ENCODE results near the gene SRPRB. TPM values are rescaled to one million over a fixed set of nuclear protein-coding genes. Genes with fewer than 3 reads are reported as not detected.
A peak's percentile ranks its signal among the peaks of the same experiment; 100 is the strongest.

Gene SRPRB, protein sequence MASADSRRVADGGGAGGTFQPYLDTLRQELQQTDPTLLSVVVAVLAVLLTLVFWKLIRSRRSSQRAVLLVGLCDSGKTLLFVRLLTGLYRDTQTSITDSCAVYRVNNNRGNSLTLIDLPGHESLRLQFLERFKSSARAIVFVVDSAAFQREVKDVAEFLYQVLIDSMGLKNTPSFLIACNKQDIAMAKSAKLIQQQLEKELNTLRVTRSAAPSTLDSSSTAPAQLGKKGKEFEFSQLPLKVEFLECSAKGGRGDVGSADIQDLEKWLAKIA
- total RNA-seq, result 45.1 and 70.2 TPM in 2 replicates

DNA sequence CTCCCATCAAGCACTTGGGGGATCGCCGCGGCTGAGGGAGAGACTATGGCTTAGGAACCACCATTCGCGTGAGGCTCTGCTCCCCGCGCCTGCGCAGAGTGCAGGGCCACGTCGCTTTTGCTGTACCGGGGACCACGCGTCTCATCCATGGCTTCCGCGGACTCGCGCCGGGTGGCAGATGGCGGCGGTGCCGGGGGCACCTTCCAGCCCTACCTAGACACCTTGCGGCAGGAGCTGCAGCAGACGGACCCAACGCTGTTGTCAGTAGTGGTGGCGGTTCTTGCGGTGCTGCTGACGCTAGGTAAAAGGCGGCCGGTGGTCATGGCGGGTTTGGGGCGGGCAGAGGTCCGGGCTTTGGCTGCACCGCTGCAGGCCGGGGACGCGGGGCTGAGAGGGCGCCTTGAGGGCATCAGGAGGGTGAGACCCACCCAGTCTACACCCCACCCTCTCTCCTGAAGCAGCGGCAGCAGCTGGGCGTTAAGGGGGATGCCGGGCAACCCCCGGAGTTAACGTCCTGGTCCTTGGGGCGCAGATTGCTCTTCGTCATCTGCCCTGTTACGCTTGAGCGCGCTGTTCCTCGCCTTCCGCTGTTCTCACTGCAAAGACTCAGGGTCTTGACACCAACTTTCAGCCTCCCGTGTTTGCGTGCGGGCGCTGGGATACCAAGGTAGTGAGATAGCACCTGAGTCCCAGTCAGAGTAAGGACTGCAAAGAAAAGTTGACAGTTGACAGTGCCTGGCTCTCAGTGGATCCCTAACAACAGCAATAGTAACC, at the start of gene SRPRB:
SRPRB (plus strand) TSS at position 114 of the 774 bp plus-strand sequence; CDS start at position 148, 34 bp downstream.
- DNase-seq (ENCODE audit: low read depth in 2 of 2), result peak; percentile 96

DNA sequence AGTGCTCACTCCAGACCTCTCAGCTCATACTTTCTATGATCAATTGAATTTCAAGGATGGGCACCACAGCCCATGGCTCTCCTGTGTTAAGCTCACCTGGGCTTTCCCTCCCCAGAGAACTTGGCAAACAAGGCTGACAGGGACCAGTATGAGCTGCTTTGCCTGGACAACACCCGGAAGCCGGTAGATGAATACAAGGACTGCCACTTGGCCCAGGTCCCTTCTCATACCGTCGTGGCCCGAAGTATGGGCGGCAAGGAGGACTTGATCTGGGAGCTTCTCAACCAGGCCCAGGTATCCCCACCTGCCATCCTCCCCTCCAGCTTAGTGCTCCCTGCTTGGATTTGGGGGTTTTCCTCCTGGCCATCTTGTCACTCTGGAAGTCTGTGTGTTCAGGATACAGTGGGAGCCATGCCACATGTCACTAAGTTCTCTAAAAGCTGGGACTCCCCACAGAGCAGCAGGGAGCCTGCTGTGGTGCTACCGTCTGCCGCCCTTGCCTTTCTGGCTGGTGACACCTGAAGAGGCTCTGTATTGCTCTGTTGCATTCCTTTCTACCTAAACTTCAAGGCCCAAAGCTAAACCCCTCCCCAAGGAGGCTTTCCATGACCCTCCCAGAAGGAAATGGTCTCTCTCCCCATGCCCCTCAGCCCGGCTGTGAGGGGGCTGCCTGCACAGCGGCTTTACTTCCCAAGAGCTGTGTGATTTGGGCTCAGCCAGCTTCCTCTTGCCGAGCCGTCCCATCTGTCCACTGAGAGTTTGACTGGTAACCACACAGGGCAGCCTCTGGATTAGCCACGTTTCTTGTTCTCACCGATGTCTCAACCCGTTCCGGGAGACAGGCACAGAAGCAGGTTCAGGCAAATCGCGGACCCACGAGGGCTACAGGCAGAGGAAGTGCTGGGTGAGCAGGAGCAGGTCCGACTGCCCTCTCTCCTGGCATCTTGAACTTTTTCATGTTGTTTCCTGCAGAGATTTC, 48.6 kb upstream of the SRPRB start:
- no peak for DNase-seq (ENCODE audit: low read depth in 2 of 2)

DNA sequence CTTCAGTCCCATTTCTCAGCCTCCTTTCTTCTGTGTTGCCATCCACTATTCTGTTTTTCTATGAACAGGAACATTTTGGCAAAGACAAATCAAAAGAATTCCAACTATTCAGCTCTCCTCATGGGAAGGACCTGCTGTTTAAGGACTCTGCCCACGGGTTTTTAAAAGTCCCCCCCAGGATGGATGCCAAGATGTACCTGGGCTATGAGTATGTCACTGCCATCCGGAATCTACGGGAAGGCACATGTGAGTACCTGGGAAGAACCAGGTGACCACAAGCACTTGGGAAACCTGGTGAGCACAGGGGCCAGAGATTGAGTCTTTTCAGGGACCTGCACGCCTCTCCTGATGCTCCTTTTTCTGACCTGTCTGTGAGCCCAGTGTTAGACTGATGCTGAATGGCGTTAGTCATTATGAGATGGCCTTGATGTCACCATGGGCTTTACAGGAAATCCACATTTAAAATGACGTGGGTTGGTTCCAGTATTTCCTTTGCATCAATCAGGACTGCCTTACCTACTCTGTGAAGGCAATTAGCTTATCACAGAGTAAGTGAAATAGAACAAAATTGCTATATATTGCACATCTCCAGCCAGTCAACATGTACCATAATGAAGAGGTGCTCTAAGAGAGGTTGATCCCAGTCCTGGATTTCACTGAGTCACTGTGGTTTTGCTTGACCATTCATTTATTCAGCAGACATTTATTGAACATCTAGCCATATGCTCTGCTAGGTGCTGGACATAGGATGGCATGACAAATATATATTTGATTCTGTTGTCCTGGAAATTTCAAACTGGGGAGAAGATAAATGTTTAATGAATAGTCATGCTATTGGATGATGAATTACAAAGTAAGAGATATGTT, 47.7 kb upstream of the SRPRB start:
- DNase-seq (ENCODE audit: low read depth in 2 of 2), result no peak

DNA sequence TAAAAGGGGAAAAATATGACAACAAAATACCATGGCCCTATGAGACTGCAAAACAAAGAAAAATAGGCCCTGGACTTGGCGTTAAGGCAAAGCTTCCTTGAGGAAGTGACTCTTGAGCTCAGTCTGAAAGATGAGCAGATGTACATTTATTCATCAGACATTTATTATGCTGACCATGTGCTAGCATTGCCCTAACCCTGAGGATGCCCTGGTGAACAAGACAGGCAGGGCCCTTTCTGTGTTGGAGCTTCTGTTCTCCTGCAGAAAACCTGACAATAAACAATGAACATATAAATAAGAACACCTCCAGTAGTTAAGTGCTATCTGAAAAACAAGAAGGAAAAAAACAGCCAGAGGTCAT, 47.1 kb upstream of the SRPRB start:
- no peak for DNase-seq (ENCODE audit: low read depth in 2 of 2)

DNA sequence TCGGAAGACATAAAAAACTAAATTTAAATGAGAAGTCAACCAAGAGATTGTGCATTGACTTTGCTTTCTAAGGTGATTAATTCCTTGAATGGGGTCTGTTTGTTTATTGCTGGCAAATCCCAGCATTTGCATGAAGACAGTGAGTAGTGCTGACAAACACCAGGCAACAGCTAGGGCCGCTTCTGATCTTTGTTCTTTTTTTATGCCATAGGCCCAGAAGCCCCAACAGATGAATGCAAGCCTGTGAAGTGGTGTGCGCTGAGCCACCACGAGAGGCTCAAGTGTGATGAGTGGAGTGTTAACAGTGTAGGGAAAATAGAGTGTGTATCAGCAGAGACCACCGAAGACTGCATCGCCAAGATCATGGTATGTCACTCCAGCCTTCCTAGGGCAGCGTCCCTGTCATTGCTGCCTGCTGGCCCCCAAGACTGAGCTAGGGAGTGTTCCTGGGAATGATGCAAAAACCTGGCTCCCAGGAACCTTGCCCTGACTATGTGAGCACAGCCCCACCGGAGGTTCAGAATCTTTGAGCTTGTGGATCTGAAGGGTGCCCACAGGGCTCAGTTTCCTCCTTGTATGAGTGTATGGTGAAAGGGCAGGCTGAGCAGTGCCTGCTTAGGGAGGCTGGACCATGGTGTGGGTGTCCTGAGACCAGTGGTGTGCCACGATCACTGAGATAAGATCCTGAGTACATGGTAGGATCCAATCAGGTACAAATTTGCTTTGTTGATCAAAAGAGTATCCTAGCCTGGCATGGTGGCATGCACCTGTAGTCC, 46.5 kb upstream of the SRPRB start:
- no peak for DNase-seq (ENCODE audit: low read depth in 2 of 2)

DNA sequence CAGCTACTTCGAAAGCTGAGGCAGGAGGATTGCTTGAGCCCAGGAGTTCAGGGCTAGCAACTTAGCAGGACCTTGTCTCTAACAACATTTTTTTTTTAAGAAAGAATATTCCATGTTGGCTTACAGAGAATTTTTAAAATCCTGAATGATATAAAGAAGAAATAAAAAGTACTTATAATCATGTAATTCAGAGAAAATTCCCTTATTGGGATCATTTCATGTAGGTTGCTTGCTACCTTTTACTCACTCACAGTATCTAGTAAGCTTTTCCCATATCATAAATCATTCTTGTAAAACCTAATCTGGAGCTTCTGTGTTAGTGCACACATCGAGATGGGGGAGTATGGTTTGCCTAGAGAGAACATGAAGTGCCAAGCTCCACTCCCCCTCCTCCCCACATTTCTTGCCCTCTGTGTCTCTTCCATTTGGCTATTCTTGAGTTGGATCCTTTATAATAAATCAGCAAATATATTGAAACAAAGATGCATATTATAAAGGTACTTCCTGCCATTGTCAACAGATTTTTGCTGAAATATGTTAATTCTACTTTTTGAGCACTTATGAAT, 45.8 kb upstream of the SRPRB start:
- DNase-seq (ENCODE audit: low read depth in 2 of 2), result no peak

DNA sequence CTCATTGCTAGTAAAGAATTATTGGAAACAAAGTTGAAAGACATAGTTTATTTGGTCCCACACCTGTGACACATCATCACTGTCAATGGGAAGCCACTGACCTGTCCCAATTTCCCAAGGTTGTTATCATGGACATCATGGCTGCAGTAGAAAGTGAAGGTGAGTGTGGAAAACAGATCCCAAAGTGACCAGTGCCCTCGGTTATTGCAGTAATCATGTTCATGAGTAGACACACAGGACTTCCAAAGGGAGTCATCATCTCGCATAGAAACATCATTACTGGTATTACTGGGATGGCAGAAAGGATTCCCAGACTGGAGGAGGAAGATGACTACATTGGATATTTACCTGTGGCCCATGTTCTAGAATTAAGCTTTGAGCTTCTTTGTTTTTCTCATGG, 44.7 kb upstream of the SRPRB start:
- no peak for DNase-seq (ENCODE audit: low read depth in 2 of 2)

DNA sequence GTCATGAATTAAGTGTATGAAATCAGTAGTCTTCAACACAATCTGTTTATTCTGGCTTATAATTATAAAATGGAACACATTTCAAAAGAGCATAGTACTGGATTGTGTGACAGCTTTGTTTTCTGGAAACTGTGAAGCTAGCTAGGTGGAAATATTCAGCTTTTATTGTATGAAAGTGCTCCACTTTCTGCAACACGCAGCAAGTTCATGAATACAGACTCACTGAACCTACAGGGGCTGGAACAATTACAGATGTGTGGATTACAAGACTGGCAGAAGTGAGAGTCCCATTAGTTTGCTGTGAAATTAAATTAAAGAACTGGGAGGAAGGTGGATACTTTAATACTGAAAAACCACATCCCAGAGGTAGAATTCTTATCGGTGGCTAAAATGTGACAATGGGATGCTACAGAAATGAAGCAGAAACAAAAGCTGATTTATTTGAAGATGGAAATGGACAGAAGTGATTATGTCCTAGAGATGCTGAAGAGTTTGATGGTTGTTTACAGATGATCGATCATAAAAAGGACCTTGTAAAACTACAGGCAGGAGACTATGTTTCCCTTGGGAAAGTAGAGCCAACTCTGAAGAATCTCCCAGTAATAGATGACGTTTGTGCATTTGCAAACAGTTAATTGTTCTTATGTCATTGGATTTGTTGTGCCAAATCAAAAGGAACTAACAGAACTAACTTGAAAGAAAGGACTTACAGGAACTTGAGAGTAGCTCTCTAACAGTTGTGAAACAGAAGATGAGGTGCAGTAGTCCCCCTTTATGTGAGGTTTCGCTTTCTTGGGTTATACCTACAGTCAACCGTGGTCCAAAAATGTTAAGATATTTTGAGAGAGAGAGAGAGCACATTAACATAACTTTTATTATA, 43.8 kb upstream of the SRPRB start:
- no peak for DNase-seq (ENCODE audit: low read depth in 2 of 2)

DNA sequence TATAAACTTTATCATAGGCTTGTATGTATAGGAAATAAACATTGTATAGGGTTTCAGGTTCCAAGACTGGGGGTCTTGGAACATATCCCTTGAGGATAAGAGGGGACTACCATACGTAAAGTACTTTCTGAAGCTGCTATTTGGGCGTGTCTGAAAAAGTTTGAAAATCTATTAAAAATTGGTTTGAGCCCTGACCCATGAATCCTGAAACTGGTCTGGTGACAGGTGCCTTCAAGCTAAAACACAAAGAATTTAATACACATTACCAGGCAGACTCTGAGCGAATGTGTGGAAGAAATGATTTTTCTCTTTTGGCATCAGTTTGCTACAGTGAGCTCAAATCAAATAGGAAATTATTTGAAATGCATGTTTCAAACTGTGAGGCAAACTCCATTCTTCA, 43.1 kb upstream of the SRPRB start:
- DNase-seq (ENCODE audit: low read depth in 2 of 2), result no peak

DNA sequence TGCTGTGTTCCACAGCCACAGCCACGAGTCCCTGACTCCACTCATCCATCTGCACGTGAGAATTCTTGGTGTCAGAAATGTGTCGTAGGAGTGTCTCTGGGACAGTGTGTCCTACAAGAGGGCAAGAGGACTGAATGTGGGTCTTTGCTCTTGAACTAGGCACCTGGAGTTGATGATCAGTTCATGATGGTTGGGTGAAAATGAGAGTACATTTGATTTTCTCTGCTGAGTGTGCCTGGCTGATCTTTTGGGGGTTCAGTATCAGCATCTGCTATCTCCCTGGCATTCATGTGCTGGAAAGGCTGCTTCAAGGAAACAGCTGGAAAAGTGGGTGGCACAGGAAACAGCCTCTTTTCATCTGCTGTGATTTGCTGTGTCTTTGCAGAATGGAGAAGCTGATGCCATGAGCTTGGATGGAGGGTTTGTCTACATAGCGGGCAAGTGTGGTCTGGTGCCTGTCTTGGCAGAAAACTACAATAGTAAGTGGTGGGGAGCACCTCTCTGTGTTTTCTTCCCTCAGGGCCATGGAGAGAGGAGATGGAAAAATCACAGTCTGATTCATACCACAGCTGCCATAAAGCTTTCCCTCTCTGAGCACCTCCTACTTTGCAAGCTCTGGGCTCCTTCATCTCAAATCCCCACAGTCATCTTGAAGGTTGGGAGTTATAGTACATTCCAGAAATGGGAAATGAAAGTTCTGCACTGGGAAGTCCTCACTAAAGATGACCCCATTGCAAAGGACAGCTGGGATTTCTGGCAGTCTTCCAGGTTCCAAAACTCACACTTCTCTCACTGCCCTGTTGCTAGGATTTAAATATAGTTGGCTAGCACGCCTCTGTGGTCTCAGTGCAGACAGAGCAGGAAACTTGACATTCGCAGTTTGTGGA, 41.6 kb upstream of the SRPRB start:
- no peak for DNase-seq (ENCODE audit: low read depth in 2 of 2)

DNA sequence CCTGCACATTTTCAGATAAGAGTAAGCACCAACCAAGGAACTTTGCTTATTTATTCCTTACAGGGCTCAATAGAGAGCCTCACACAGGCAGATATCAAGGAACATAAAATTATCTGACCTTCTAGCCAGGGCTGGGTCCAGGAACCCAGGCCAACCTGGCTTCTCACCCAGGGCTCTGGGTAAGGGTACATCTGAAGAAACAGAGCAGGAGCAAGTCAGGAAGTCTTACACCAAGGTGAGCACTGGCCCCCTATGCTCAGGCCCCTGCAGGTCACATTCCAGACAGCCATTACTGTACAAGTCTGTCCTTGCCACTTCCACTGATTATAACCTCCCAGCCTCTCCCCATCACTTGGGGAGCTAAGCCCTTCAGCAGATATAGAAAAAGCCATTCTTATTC, 40.4 kb upstream of the SRPRB start:
- DNase-seq (ENCODE audit: low read depth in 2 of 2), result no peak

DNA sequence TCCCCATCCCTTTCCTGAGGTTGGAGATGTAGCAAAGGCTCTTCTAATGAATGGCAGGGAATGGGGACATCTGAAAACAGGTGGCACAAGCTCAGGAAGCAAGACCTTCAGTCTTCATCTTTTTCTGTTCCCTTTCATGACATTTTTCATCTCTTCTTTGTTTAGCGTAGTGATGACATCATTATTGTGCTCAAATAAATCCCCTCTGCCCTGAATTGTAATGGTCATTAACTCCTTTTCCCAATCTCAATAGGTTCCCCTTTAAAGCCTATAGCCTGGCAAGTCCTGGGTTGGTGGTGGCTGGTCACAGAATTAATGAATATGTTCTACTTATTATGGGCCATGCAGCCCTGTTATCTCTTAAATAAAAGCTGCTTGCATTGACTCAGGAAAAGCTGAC, 38.0 kb upstream of the SRPRB start:
- DNase-seq (ENCODE audit: low read depth in 2 of 2), result no peak

DNA sequence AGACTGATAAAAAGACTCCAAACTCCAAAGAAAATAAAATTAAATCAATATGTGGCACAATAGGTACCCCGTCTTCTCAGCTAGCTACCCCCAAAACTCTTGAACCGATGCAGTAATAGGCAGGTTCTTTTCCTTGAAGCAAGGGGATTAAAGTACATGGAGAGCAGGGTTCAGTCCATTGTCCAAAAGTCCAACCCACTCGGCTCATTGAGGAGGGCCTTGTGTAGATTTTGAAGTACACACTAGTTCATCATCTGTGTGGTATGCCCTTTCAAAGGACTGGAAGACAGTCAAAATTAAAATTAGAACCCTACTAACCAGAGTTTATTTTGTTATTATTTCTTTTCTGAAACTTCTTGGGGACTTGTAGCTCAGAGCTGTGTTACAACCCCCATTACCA, 36.1 kb upstream of the SRPRB start:
- no peak for DNase-seq (ENCODE audit: low read depth in 2 of 2)

DNA sequence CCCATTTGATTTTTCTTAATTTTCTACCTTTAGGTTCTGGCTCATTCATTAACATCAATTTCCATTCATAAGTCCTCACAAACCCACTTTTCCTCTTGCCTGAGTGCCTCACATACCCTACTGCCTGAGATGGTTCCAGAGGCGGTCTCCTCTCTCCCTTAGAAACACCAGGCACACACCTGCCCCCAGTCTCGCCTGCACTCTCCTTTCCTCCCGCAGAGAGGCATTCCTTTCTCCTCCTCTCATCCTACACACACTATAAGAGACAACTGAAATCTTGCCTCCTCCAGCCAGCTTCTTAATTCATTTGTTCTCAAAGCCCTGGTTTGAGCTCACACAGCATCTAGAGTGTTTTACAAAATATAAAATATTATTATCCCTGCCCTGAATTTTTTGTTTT, 31.9 kb upstream of the SRPRB start:
- DNase-seq (ENCODE audit: low read depth in 2 of 2), result no peak

DNA sequence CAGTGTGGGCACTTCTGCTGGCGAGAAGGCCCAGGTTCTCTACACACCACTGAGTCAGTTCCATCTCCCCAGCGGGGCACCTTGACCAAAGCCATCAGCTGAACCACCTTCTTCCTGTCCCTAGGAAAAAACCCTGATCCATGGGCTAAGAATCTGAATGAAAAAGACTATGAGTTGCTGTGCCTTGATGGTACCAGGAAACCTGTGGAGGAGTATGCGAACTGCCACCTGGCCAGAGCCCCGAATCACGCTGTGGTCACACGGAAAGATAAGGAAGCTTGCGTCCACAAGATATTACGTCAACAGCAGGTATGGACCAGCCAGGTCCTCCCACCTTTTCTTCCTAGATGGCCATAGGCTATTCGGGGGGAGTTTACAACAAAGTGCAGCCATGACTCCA, 30.3 kb upstream of the SRPRB start:
- no peak for DNase-seq (ENCODE audit: low read depth in 2 of 2)

DNA sequence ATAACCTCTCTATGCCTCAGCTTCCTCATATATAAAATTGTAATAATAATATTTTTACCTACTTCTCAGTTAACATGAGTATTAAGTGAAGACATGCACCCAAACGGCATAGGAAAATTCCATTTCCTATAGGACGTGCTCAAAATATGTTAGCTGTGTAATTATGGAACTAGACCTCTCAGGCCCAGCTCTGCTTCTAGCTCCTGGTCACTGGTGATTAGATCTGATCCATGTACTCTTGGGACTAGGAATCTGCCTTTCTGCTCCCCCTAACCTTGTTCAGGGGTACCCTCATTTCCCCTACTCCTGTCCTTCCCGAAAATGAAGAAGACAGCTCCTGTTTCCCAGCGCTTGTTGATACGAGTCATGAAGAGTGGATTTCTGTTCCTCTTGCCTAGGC, 29.8 kb upstream of the SRPRB start:
- DNase-seq (ENCODE audit: low read depth in 2 of 2), result no peak

DNA sequence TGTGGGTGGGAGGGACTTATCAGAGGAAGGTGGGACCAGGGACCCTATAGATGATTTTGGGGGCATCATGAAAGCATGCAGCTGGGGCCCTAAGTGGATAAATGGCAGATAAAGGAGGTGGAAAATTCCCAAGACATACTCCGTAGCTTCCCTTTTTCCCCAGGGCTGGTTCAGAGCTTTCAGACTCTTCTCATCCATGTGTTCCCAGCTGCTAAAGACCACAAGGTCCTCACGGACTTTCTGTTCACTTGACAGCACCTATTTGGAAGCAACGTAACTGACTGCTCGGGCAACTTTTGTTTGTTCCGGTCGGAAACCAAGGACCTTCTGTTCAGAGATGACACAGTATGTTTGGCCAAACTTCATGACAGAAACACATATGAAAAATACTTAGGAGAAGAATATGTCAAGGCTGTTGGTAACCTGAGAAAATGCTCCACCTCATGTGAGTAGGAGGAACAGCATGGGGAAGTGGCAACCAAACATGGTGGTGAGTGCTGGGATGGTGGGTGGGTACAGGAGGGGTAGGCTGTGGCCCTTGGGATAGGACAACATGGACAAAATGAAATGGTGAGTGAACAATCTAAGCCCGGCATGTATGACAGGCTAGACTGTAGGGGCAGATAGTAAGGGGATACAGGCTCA, 28.7 kb upstream of the SRPRB start:
- no peak for DNase-seq (ENCODE audit: low read depth in 2 of 2)

Data from lung microvascular endothelial cell (primary cell).